Astrocyte (in vitro differentiated cells and primary cell): ENCODE results near the gene HECW1. TPM values are rescaled to one million over a fixed set of nuclear protein-coding genes. Genes with fewer than 3 reads are reported as not detected.

Experiments used
- DNase-seq: peaks from one replicate; pipeline ENCODE4 v3.0.0-alpha.2; 2010; ENCODE audit warnings: low read depth
- FAIRE-seq: peaks from 2 replicates; lab custom pipeline; 2011; peaks lifted over from hg19 to GRCh38; lab: Jason Lieb, UNC
- H2AFZ ChIP-seq: 2 replicates; pipeline ENCODE4 v1.6.0; 2012; ENCODE audit warnings: low read depth, low read length, inconsistent platforms
- H3K27ac ChIP-seq: 2 replicates; pipeline ENCODE4 v1.5.1; 2011; ENCODE audit warnings: low read depth, low read length, inconsistent platforms
- H3K27me3 ChIP-seq: 2 replicates; pipeline ENCODE4 v1.6.0; 2011; ENCODE audit warnings: low read length, inconsistent platforms; ENCODE audit not compliant: insufficient read depth
- H3K36me3 ChIP-seq: 2 replicates; pipeline ENCODE4 v1.5.1; 2011; ENCODE audit warnings: low read length, inconsistent platforms; ENCODE audit not compliant: insufficient read depth
- H3K4me1 ChIP-seq: 2 replicates; pipeline ENCODE4 v1.5.1; 2011; ENCODE audit warnings: low read length, inconsistent platforms; ENCODE audit not compliant: insufficient read depth
- H3K4me2 ChIP-seq: 2 replicates; pipeline ENCODE4 v1.6.0; 2012; ENCODE audit warnings: low read length, inconsistent platforms
- H3K4me3 ChIP-seq: 2 replicates; pipeline ENCODE4 v1.5.1; 2011; ENCODE audit warnings: low read depth, mild to moderate bottlenecking, low read length, inconsistent platforms; ENCODE audit not compliant: insufficient read depth
- H3K79me2 ChIP-seq: 2 replicates; pipeline ENCODE4 v1.6.0; 2012; ENCODE audit warnings: mild to moderate bottlenecking, low read length, inconsistent platforms; ENCODE audit not compliant: insufficient read depth
- H3K9ac ChIP-seq: 2 replicates; pipeline ENCODE4 v1.6.0; 2012; ENCODE audit warnings: mild to moderate bottlenecking, low read length, inconsistent platforms
- H3K9me3 ChIP-seq: 2 replicates; pipeline ENCODE4 v1.5.1; 2012; ENCODE audit warnings: low read depth, mild to moderate bottlenecking, low read length, inconsistent platforms; ENCODE audit not compliant: insufficient read depth
- H4K20me1 ChIP-seq: 2 replicates; pipeline ENCODE4 v1.6.0; 2012; ENCODE audit warnings: low read length, inconsistent platforms; ENCODE audit not compliant: insufficient read depth
- H3K27ac Mint-ChIP-seq: one replicate; pipeline ENCODE4 v1.8.0; 2021; ENCODE audit warnings: mild to moderate bottlenecking, mixed read lengths; ENCODE audit not compliant: unreplicated experiment
- H3K27me3 Mint-ChIP-seq: one replicate; pipeline ENCODE4 v1.8.0; 2021; ENCODE audit warnings: low read depth, mixed read lengths; ENCODE audit not compliant: unreplicated experiment
- H3K36me3 Mint-ChIP-seq: one replicate; pipeline ENCODE4 v1.8.0; 2021; ENCODE audit warnings: low read depth, mixed read lengths; ENCODE audit not compliant: unreplicated experiment
- H3K4me1 Mint-ChIP-seq: one replicate; pipeline ENCODE4 v1.8.0; 2021; ENCODE audit warnings: low read depth, mixed read lengths; ENCODE audit not compliant: unreplicated experiment
- H3K4me3 Mint-ChIP-seq: one replicate; pipeline ENCODE4 v1.8.0; 2021; ENCODE audit warnings: mild to moderate bottlenecking, moderate library complexity, mixed read lengths; ENCODE audit not compliant: unreplicated experiment
- H3K9me3 Mint-ChIP-seq: one replicate; pipeline ENCODE4 v1.8.0; 2021; ENCODE audit warnings: mild to moderate bottlenecking, mixed read lengths; ENCODE audit not compliant: unreplicated experiment
- EZH2 ChIP-seq: IDR thresholded peaks from 2 replicates; pipeline ENCODE4 v1.6.1; 2012; ENCODE audit warnings: mild to moderate bottlenecking, low read length, inconsistent platforms; ENCODE audit not compliant: insufficient read depth
- total RNA-seq: library from RNA; stranded (reverse); gene quantifications from 2 replicates; pipeline ENCODE4 v1.2.1, GENCODE V29; 2021
- TF ChIP-seq, protein P1 (sequence below): IDR thresholded peaks from 2 replicates; pipeline ENCODE4 v1.5.1; 2011; ENCODE audit warnings: low read depth, mild to moderate bottlenecking, inconsistent platforms, low read length, moderate library complexity; ENCODE audit not compliant: insufficient read depth

HECW1 gene
- total RNA-seq, 1 donor from 2014 or later: 3.3 TPM

DNA sequence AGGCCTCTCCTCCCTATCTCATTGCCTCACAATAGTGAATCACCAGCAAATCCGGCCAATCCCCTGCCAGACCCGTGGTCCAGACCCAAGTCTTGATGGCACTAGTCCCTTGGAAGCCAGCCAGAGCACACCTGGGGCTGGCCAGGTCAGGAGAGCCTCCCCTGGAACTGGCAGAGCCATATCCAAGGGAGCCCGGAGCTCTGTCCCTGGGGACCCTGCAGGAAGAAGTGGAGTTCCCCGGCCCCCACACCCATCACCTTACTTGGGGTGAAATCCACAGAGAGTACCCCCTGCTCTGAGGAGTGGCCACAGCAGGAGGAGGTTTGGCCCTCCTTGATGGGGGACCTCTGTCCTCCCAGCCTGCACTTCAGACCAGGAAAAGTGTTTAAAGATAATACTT lies 122.5 kb downstream of the HECW1 start:
- Mint-ChIP-seq H3K27me3 (no peaks in the 10 kb centered on the region), H3K4me1 (no peaks in the 10 kb centered on the region), H3K9me3 (peaks cover 4% of the 10 kb centered on the region), H3K4me3 (no peak overlapping the region), H3K27ac (no peak overlapping the region), H3K36me3 (peaks cover 4% of the 10 kb centered on the region)
- no peaks in the 10 kb centered on the region for H4K20me1 ChIP-seq
- FAIRE-seq (no peak), DNase-seq (no peak)
- H3K27ac ChIP-seq: no peak overlapping the region
- no peaks in the 10 kb centered on the region for H3K79me2 ChIP-seq
- H3K4me2 ChIP-seq: no peak overlapping the region
- H3K9me3 ChIP-seq: no peaks in the 10 kb centered on the region
- no peak overlapping the region for H3K4me3 ChIP-seq
- H2AFZ ChIP-seq: no peak overlapping the region
- no peak overlapping the region for H3K9ac ChIP-seq
- no peaks in the 10 kb centered on the region for H3K36me3 ChIP-seq
- no peaks in the 10 kb centered on the region for H3K27me3 ChIP-seq
- H3K4me1 ChIP-seq: no peaks in the 10 kb centered on the region
- no peak for TF ChIP-seq EZH2
- TF ChIP-seq, protein P1, sequence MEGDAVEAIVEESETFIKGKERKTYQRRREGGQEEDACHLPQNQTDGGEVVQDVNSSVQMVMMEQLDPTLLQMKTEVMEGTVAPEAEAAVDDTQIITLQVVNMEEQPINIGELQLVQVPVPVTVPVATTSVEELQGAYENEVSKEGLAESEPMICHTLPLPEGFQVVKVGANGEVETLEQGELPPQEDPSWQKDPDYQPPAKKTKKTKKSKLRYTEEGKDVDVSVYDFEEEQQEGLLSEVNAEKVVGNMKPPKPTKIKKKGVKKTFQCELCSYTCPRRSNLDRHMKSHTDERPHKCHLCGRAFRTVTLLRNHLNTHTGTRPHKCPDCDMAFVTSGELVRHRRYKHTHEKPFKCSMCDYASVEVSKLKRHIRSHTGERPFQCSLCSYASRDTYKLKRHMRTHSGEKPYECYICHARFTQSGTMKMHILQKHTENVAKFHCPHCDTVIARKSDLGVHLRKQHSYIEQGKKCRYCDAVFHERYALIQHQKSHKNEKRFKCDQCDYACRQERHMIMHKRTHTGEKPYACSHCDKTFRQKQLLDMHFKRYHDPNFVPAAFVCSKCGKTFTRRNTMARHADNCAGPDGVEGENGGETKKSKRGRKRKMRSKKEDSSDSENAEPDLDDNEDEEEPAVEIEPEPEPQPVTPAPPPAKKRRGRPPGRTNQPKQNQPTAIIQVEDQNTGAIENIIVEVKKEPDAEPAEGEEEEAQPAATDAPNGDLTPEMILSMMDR: no peak

DNA sequence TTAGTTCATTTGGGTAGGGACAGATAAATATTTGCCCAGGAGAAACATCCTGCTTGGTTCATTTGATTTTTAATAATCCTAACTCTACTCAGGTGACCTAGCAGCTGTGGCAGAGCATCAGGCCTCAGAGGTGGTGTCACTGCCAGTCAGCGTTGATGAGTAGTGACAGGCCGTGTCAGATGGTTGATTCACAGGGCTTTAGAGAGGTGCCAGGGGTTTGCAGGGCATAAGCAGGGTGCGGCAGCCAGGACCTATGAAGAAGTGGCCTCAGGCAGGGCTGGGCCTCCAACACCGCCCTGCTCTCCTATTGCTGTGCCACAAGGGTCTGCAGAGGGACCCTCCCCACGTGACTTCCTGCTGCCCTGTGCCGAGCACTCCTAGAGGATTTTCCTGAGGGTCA lies 128.1 kb downstream of the HECW1 start:
- Histone ChIP-seq H3K79me2 (no peaks in the 10 kb centered on the region), H3K27me3 (no peaks in the 10 kb centered on the region), H3K9ac (no peak overlapping the region), H3K27ac (no peak overlapping the region), H3K4me2 (no peak overlapping the region), H3K36me3 (no peaks in the 10 kb centered on the region), H4K20me1 (no peaks in the 10 kb centered on the region), H3K4me3 (no peak overlapping the region), H3K4me1 (no peaks in the 10 kb centered on the region), H2AFZ (no peak overlapping the region), H3K9me3 (no peaks in the 10 kb centered on the region)
- Mint-ChIP-seq H3K4me3 (no peak overlapping the region), H3K4me1 (no peaks in the 10 kb centered on the region), H3K27me3 (peaks cover 2% of the 10 kb centered on the region), H3K36me3 (no peaks in the 10 kb centered on the region), H3K9me3 (peaks cover 3% of the 10 kb centered on the region), H3K27ac (no peak overlapping the region)
- FAIRE-seq: no peak
- no peak for DNase-seq
- TF ChIP-seq EZH2: no peak
- TF ChIP-seq, protein P1: no peak

DNA sequence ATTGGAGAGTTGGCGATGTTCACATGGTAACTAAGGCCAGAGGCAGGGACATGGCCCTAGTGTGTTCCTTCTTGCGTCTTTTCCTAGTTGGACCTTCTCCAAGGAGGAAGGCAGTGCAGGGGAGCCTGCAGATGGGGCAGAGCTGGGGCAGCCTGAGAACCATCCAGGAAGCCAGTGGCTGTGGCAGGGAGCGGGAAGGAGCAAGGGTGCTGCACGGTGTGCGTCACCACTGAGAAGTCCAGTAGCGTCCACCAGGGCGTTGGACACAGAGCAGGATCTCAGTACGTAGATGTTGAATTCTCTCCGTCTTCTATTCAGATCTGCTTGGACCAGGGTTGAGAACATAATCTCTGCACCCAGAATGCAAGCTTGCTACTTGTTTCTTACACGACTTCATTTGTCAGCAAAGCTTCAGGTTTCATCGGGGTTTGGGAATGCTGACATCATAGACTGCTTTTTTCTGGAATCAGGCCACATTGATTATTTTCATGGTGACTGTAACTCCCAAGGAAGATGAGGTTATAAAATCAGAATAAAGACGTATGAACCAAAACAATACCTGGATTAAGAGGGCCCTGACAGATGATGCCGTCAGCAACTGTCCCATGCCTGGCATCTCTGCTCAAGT lies 130.3 kb downstream of the HECW1 start:
- TF ChIP-seq EZH2: no peak
- TF ChIP-seq, protein P1: no peak
- no peaks in the 10 kb centered on the region for H3K4me1 ChIP-seq
- H3K9ac ChIP-seq: no peak overlapping the region
- H3K27ac Mint-ChIP-seq: no peak overlapping the region
- H3K9me3 ChIP-seq: no peaks in the 10 kb centered on the region
- H3K36me3 Mint-ChIP-seq: no peaks in the 10 kb centered on the region
- DNase-seq (no peak), FAIRE-seq (no peak)
- H2AFZ ChIP-seq: no peak overlapping the region
- H3K9me3 Mint-ChIP-seq: peaks cover 3% of the 10 kb centered on the region
- no peak overlapping the region for H3K4me2 ChIP-seq
- no peak overlapping the region for H3K4me3 Mint-ChIP-seq
- H3K4me3 ChIP-seq: no peak overlapping the region
- no peaks in the 10 kb centered on the region for H3K36me3 ChIP-seq
- no peaks in the 10 kb centered on the region for H3K79me2 ChIP-seq
- H3K27me3 Mint-ChIP-seq: peaks cover 6% of the 10 kb centered on the region
- H3K27me3 ChIP-seq: no peaks in the 10 kb centered on the region
- H3K27ac ChIP-seq: no peak overlapping the region
- H3K4me1 Mint-ChIP-seq: no peaks in the 10 kb centered on the region
- no peaks in the 10 kb centered on the region for H4K20me1 ChIP-seq
